ENCODE measurements around the gene TNC.
"Not testable (repeated sequence)": the region's sequence is repeated elsewhere in the genome, so short reads cannot be mapped to it uniquely, and the experiment has no call there.

The TNC gene

GRCh38 chr9:115143689-115144088 lies 25.7 kb upstream of the TNC start:
- no peak for FAIRE-seq
- no peak for DNase-seq (ENCODE audit: insufficient read length, low spot score)
- TF ChIP-seq POLR2A (IDR thresholded peaks at IDR 0.05; ENCODE audit: low read depth, low read length), result no peak

GRCh38 chr9:115142517-115143270 lies 24.7 kb upstream of the TNC start:
- TF ChIP-seq POLR2A (IDR thresholded peaks at IDR 0.05; ENCODE audit: low read depth, low read length), result no peak
- DNase-seq (ENCODE audit: insufficient read length, low spot score) (no peak), FAIRE-seq (no peak)

GRCh38 chr9:115142090-115142489 lies 24.1 kb upstream of the TNC start:
- TF ChIP-seq POLR2A (IDR thresholded peaks at IDR 0.05; ENCODE audit: low read depth, low read length), result no peak
- DNase-seq (ENCODE audit: insufficient read length, low spot score) (no peak), FAIRE-seq (no peak)

GRCh38 chr9:115141612-115142011 lies 23.7 kb upstream of the TNC start:
- TF ChIP-seq POLR2A (IDR thresholded peaks at IDR 0.05; ENCODE audit: low read depth, low read length), result no peak
- DNase-seq (ENCODE audit: insufficient read length, low spot score), result no peak
- peak; percentile 64 for FAIRE-seq

GRCh38 chr9:115138151-115138550 lies 20.2 kb upstream of the TNC start:
- no peak for DNase-seq (ENCODE audit: insufficient read length, low spot score)
- FAIRE-seq, result no peak
- no peak for TF ChIP-seq POLR2A (IDR thresholded peaks at IDR 0.05; ENCODE audit: low read depth, low read length)

GRCh38 chr9:115137526-115137925 lies 19.6 kb upstream of the TNC start:
- no peak for DNase-seq (ENCODE audit: insufficient read length, low spot score)
- TF ChIP-seq POLR2A (IDR thresholded peaks at IDR 0.05; ENCODE audit: low read depth, low read length), result no peak
- FAIRE-seq, result no peak

GRCh38 chr9:115135821-115136778 lies 18.1 kb upstream of the TNC start:
- no peak for DNase-seq (ENCODE audit: insufficient read length, low spot score)
- TF ChIP-seq POLR2A (IDR thresholded peaks at IDR 0.05; ENCODE audit: low read depth, low read length), result no peak
- FAIRE-seq, result no peak

GRCh38 chr9:115134941-115135340 lies 17.0 kb upstream of the TNC start:
- DNase-seq (ENCODE audit: insufficient read length, low spot score) (no peak), FAIRE-seq (peak; percentile 6)
- no peak for TF ChIP-seq POLR2A (IDR thresholded peaks at IDR 0.05; ENCODE audit: low read depth, low read length)

- FAIRE-seq (peak; percentile 6), DNase-seq (ENCODE audit: insufficient read length, low spot score) (no peak)
- TF ChIP-seq POLR2A (IDR thresholded peaks at IDR 0.05; ENCODE audit: low read depth, low read length), result no peak
Observed at GRCh38 chr9:115133649-115134048, 15.7 kb upstream of the TNC start.

GRCh38 chr9:115132648-115133047 lies 14.7 kb upstream of the TNC start:
- no peak for TF ChIP-seq POLR2A (IDR thresholded peaks at IDR 0.05; ENCODE audit: low read depth, low read length)
- FAIRE-seq (no peak), DNase-seq (ENCODE audit: insufficient read length, low spot score) (no peak)

- no peak for DNase-seq (ENCODE audit: insufficient read length, low spot score)
- no peak for TF ChIP-seq POLR2A (IDR thresholded peaks at IDR 0.05; ENCODE audit: low read depth, low read length)
- no peak for FAIRE-seq
Observed at GRCh38 chr9:115130176-115130575, 12.2 kb upstream of the TNC start.

- FAIRE-seq; DNase-seq (ENCODE audit: insufficient read length, low spot score): not testable (repeated sequence)
Observed at GRCh38 chr9:115128726-115129125, 10.8 kb upstream of the TNC start.

- no peak for TF ChIP-seq POLR2A (IDR thresholded peaks at IDR 0.05; ENCODE audit: low read depth, low read length)
- FAIRE-seq, result peak; percentile 75
- no peak for DNase-seq (ENCODE audit: insufficient read length, low spot score)
Observed at GRCh38 chr9:115127191-115127817, 9.3 kb upstream of the TNC start.

- TF ChIP-seq POLR2A (IDR thresholded peaks at IDR 0.05; ENCODE audit: low read depth, low read length), result no peak
- DNase-seq (ENCODE audit: insufficient read length, low spot score), result no peak
- no peak for FAIRE-seq
Observed at GRCh38 chr9:115126404-115126803, 8.4 kb upstream of the TNC start.

Measured in H54 (cell line).